Heart right ventricle (tissue), 16 donors: ENCODE results near the gene CDC42BPA. TPM values are rescaled to one million over a fixed set of nuclear protein-coding genes. Genes with fewer than 3 reads are reported as not detected.

ENCODE experiments used
- ATAC-seq, 8 donors: fragments of 200-7000 bp; cut with Tn5 transposase; one replicate each; pipeline ENCODE4 v1.9.1; 2020; ENCODE audit warnings: mild to moderate bottlenecking in 8 of 8, moderate library complexity in 8 of 8, moderate number of reproducible peaks in 1 of 8
- DNase-seq, 2 donors: peaks; one replicate each; pipeline ENCODE4 v3.0.0-alpha.2; 2020
- H3K27ac ChIP-seq, 10 donors: fragments of 200-600 bp; sonication (generic) in 2 of 10; one replicate each; pipeline versions ENCODE4 v1.5.0 to v1.8.0; 2020 to 2022; ENCODE audit warnings: mild to moderate bottlenecking in 3 of 10
- H3K27me3 ChIP-seq, 7 donors: fragments of 200-600 bp; one replicate each; pipeline ENCODE4 v1.8.0; 2021 to 2022; ENCODE audit warnings: mild to moderate bottlenecking in 2 of 7
- H3K36me3 ChIP-seq, 9 donors: fragments of 200-600 bp; sonication (generic) in 1 of 9; one replicate each; pipeline versions ENCODE4 v1.5.0 to v1.8.0; 2020 to 2022; ENCODE audit warnings: mild to moderate bottlenecking in 2 of 9
- H3K4me1 ChIP-seq, 9 donors: fragments of 200-600 bp; sonication (generic) in 1 of 9; one replicate each; pipeline versions ENCODE4 v1.5.0 to v1.8.0; 2020 to 2022; ENCODE audit warnings: mild to moderate bottlenecking in 4 of 9
- H3K4me3 ChIP-seq, 10 donors: fragments of 200-600 bp; sonication (generic) in 2 of 10; one replicate each; pipeline versions ENCODE4 v1.5.0 to v1.8.0; 2020 to 2022; ENCODE audit warnings: mild to moderate bottlenecking in 7 of 10, moderate library complexity in 2 of 10
- H3K9me3 ChIP-seq, 11 donors: fragments of 200-600 bp in 10 of 11; sonication (generic) in 2 of 11; one replicate each; pipeline versions ENCODE4 v1.5.0 to v1.8.0; 2013 to 2022; ENCODE audit warnings: mild to moderate bottlenecking in 2 of 11, control low read depth in 1 of 11, moderate library complexity in 1 of 11
- WGBS, 2 donors: extraction: QIAGEN DNeasy Blood & Tissue Kit; methylation state at CpG; one replicate each; pipeline ENCODE4 v1.1.7; 2013; ENCODE audit warnings: inconsistent platforms in 1 of 2; 5-methylcytosine and 5-hydroxymethylcytosine counted together
- intact Hi-C, 10 donors: fragments of 100-400 bp; cut with DNase I; formaldehyde crosslinking; loops; one replicate each; pipeline versions ENCODE4 v1.11.1 to v1.14.2; 2022
- polyA plus RNA-seq, 2 donors: library from polyadenylated mRNA; stranded (reverse); fragments of 200-250 nt; gene quantifications; one replicate each; pipeline ENCODE4 v1.2.3, GENCODE V29; 2013
- total RNA-seq, 10 donors: library from RNA; stranded (reverse); fragmentation: NEBNext Ultra II Directional in 3 of 10; extraction: Animal tissue kit (Norgen Biotek cat#: 25700) in 3 of 10; gene quantifications; one replicate each; pipeline versions ENCODE4 v1.2.1 to v1.2.4, GENCODE V29; 2021 to 2023
- TF ChIP-seq, protein P1 (sequence below), 9 donors: fragments of 200-600 bp; sonication (generic) in 2 of 9; IDR thresholded peaks; one replicate each; pipeline versions ENCODE4 v1.5.0 to v1.8.0; 2021 to 2022; ENCODE audit warnings: antibody characterized with exemption in 9 of 9, mild to moderate bottlenecking in 5 of 9, moderate library complexity in 1 of 9
- donor health status: Arrhythmogenic right ventricular cardiomyopathy.
- donor health status: ischemic (EF 13 %, LVEDD 7.1; RV severe dilation, severe dysfunction).
- donor health status: healthy with polysubstance abuse.
- donor health status: DM: no; HTN: yes; CAD: no.
- donor health status: DM: no; HTN: no; CAD: no.
- donor health status: ischemic (EF 25% LVEDD 6.9; RV normal size, moderate dysfunction).
- donor health status: ischemic (EF 25% LVEDD 5.7; RV mildly dilated, moderate dysfunction).
- donor health status: healthy.
- donor health status: DM: yes; HTN: yes; CAD: no.
- donor health status: Ischemic cardiomyopathy.
- donor health status: ischemic (EF 35%, LVEDD 5.7; RV mildly dilated, moderate dysfunction).
- donor health status: nonischemic (EF 11% LVEDD 7.7; RV severe dilation, severe dysfunction).
- donor health status: DM: yes; HTN: yes; CAD: no.
- donor health status: PGD.
- donor health status: ischemic (EF 29% LVEDD 5.4; RV normal size, mild dysfunction).
- donor health status: nonischemic (EF 23%, LVEDD 6.1; RV moderate dilation, normal function).

The CDC42BPA gene
- total and polyA plus RNA-seq, 12 donors = 8.6 to 39.5 (median 31.5) TPM

DNA sequence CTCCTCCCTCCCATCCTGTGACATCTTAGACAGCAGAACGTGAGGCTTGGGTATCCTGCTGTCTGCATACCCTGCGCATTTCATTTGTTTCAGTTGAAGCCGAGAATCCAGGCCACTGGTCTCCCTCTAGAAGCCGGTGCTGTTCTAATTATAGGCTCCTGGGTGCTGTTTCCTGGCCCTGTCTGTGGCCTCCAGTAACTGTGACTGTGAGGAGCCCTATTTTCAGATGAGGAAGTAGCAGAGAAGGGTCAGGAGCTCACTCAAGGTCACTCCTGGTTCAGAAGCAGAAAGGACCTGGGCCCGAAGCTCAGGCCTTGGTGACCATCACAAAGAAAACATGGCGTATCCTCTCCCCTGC is 354.2 kb downstream of the CDC42BPA start:
- peaks cover 0 to 48% (median 14%) of the 10 kb centered on the region in 9 donors for H3K36me3 ChIP-seq
- peaks cover 6 to 59% (median 29%) of the 10 kb centered on the region in 9 donors for H3K4me1 ChIP-seq
- ATAC-seq = peak; percentile 56 to 83 (median 70)
- TF ChIP-seq, protein P1, sequence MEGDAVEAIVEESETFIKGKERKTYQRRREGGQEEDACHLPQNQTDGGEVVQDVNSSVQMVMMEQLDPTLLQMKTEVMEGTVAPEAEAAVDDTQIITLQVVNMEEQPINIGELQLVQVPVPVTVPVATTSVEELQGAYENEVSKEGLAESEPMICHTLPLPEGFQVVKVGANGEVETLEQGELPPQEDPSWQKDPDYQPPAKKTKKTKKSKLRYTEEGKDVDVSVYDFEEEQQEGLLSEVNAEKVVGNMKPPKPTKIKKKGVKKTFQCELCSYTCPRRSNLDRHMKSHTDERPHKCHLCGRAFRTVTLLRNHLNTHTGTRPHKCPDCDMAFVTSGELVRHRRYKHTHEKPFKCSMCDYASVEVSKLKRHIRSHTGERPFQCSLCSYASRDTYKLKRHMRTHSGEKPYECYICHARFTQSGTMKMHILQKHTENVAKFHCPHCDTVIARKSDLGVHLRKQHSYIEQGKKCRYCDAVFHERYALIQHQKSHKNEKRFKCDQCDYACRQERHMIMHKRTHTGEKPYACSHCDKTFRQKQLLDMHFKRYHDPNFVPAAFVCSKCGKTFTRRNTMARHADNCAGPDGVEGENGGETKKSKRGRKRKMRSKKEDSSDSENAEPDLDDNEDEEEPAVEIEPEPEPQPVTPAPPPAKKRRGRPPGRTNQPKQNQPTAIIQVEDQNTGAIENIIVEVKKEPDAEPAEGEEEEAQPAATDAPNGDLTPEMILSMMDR (IDR thresholded peaks at IDR 0.05) = no peak
- no peaks in the 10 kb centered on the region for H3K9me3 ChIP-seq
- peak overlapping the region; percentile 51 to 90 (median 80) for H3K27ac ChIP-seq
- no peak overlapping the region for H3K4me3 ChIP-seq
- DNase-seq = no peak
- 54% methylated on average over 6 of the region's 6 CpGs for WGBS, 2 donors
- intact Hi-C loops = no loop called here
- no peaks in the 10 kb centered on the region for H3K27me3 ChIP-seq

DNA sequence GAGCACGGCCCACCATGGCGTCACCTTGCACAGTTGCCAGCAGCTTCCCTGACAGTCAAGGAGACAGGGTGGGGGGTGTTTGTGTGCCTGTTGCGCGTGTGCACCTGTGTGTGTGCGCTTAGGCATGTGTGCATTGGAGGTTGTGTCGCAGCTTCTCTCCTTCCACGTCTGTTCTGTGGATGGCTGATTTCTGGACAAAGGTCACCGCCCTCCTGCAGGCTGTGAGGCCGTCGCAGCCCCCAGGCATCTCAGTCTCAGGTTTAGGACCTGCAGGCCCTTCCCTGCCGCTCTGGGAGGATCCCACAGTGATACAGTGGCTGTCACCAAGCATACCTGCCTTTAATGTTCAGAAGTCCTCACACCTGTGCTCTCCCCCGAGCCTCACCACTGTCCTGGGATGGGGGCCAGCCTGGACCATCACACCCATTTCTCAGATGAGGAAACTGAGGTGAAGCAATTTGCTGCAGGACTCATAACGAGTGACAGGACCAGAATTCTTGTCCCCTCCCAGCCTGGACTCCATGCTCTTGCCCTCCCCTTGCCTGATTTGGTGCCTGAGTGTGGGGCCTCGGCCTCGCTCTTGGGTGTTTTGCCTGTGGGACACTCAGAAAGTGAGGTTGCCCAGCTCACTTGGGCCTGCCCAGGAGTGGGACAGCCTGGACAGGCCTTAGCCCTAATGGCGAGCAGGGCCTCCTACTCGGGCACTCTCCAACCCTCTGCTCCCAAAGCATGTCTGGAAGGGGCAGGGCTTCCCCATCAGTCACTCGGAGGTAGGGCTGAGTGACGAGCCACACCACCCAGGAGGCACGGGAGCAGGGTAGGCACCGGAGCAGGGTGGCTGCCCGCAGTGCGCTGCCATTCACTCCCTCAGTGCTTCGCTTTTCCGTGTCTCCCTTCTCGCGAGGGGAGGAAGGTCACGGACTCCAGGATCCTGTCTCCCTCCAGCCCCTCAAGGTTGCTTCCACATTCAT is 355.6 kb downstream of the CDC42BPA start:
- H3K4me1 ChIP-seq = peaks cover 6 to 64% (median 39%) of the 10 kb centered on the region in 9 donors
- no peaks in the 10 kb centered on the region for H3K27me3 ChIP-seq
- ATAC-seq (peak in 2 of 8 donors; percentile 4 to 11), DNase-seq (no peak)
- peak overlapping the region in 9 of 10 donors; percentile 70 to 90 (median 80) for H3K27ac ChIP-seq
- intact Hi-C loops = no loop called here
- H3K36me3 ChIP-seq = peaks cover 0 to 43% (median 14%) of the 10 kb centered on the region in 9 donors
- TF ChIP-seq, protein P1 (IDR thresholded peaks at IDR 0.05) = no peak
- WGBS, 2 donors = 84 to 88% methylated on average over 28 of the region's 28 CpGs
- H3K4me3 ChIP-seq = no peak overlapping the region
- H3K9me3 ChIP-seq = no peaks in the 10 kb centered on the region

- peaks cover 6 to 58% (median 41%) of the 10 kb centered on the region in 9 donors for H3K4me1 ChIP-seq
- intact Hi-C loops = no loop called here
- H3K9me3 ChIP-seq = no peaks in the 10 kb centered on the region
- H3K27me3 ChIP-seq = no peaks in the 10 kb centered on the region
- ATAC-seq (no peak), DNase-seq (no peak)
- H3K27ac ChIP-seq = peak overlapping the region in 2 of 10 donors; percentile 81 to 90
- WGBS, 2 donors = 96 to 99% methylated on average over 13 of the region's 13 CpGs
- peaks cover 0 to 30% (median 13%) of the 10 kb centered on the region in 9 donors for H3K36me3 ChIP-seq
- no peak overlapping the region for H3K4me3 ChIP-seq
- TF ChIP-seq, protein P1 (IDR thresholded peaks at IDR 0.05) = no peak
Observed at GRCh38 chr1:226960944-226961765, 357.1 kb downstream of the CDC42BPA start.

DNA sequence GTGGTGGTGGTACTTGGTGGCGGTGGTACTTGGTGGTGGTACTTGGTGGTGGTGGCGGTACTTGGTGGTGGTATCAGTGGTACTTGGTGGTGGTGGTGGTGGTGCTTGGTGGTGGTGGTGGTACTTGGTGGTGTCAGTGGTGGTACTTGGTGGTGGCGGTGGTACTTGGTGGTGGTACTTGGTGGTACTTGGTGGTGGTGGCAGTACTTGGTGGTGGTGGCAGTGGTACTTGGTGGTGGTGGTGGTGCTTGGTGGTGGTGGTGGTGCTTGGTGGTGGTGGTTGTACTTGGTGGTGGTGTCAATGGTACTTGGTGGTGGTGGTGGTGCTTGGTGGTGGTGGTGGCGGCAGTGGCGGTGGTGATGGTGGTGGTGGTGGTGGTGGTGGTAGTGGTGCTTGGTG is 358.0 kb downstream of the CDC42BPA start:
- H3K36me3 ChIP-seq = peaks cover 0 to 21% (median 4%) of the 10 kb centered on the region in 9 donors
- no peak overlapping the region for H3K27ac ChIP-seq
- H3K27me3 ChIP-seq = no peaks in the 10 kb centered on the region
- peaks cover 6 to 57% (median 40%) of the 10 kb centered on the region in 9 donors for H3K4me1 ChIP-seq
- no peak overlapping the region for H3K4me3 ChIP-seq
- no peaks in the 10 kb centered on the region for H3K9me3 ChIP-seq
- ATAC-seq (no peak), DNase-seq (no peak)
- TF ChIP-seq, protein P1 (IDR thresholded peaks at IDR 0.05) = no peak
- intact Hi-C loops = no loop called here
- WGBS, 2 donors = 80 to 87% methylated on average over 5 of the region's 5 CpGs
